Retina (tissue), 1 donor: ENCODE measurements around the gene LGI1.
"Not testable (repeated sequence)": the region's sequence is repeated elsewhere in the genome, so short reads cannot be mapped to it uniquely, and the experiment has no call there.

ENCODE experiments used
- DNase-seq: peaks from one replicate; pipeline ENCODE4 v3.0.0-alpha.2; 2016

The LGI1 gene

DNA sequence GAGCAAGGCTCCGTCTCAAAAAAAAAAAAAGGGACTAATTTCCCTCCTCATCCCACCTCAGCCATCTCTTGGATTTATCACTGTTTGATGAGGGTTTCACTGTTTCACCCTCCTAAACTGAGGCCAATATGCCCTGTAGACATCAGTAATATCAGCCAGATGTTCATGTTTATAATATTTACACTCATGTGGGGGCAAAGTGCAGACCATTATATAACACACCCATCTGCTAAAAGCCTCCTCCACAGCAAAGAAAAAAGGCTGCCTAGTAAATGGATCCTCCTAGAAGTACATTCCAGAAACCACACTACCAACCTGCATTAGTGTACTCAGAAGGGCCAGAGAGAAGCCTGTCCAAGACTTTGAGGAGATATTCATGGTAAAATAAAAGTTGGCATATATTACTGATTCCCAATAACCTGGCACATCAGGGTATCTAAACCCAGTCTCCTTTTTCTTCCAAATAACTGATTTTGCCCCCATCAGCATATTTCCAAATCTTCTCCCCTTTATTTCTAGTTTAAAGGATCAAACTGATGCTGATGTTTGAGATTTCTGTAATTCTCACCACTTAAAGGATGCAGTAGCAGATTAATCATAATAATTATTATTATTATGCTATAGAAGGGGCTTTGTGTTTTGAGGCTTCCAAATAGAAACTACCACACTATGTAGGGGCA, 55.1 kb downstream of the LGI1 start:
- DNase-seq, result no peak

GRCh38 chr10:93813507-93814465, 56.0 kb downstream of the LGI1 start:
- DNase-seq, result no peak

DNA sequence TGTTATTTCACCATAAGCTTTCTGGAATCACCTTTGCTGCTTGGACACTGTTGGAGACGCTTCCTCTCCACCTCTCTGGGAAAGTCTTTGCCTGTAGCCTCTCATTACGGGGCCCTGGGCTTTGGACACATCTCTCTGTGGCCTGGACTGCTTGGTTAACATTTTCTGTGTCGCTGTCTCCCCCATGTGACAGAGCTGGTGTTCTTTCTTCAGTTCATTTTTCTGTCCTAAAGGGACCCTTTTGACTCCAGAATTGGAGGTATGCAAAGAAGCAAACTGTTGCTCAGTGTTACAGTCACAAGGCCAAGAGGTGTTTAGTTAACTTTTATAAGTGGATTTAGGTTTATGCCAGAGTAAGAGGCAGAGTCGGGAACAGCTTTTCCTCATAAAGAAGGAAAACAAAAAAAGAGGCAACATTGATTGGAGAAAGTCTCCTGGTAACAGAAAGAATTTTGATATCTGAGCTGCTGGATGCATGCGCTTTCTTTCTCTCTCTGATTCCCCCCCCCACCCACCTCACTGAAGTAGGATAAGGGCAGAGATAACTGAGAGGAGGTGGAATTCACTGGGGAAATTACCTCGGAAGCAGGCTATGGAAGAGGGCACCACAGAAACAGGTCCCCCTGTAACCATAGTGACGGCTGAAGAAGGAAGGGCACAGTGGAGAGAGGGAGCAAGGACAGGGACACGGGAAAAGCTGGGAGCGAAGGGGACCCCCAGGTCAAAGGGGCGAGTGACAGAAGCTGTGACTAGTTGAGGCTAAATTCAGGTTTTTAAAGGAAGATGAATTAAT, 57.8 kb downstream of the LGI1 start:
- peak; percentile 39 for DNase-seq

DNA sequence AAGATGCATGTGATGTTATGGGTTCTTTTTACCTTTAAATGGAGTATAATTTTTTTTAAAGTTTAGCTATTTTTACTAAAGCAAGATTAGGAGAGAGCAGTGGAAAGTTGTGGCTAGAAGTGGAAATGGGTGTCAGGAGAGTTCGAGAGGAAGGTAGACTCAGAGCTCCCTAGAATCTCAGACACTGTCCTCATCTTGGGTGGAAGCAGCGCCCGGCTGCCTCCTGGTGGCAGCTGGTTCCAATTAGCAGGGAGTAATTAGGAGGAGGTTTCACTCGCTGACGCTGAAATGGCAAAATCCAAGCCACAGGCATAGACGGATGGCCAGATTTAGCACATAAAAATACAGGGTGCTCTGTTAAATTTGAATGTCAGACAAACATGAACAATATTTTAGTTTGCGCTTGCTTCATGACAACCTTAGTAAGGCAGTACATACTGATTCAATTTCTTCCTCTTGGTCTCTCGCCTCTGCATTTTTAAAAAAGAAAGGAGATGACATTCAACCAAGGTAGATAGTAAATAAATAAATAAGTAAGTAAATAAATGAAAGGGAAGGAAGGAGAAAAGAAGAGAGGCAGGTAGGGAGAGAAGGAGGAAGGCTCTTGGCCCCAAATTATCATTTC, 58.5 kb downstream of the LGI1 start:
- DNase-seq, result peak; percentile 72

GRCh38 chr10:93818086-93818485, 60.4 kb downstream of the LGI1 start:
- DNase-seq, result no peak

DNA sequence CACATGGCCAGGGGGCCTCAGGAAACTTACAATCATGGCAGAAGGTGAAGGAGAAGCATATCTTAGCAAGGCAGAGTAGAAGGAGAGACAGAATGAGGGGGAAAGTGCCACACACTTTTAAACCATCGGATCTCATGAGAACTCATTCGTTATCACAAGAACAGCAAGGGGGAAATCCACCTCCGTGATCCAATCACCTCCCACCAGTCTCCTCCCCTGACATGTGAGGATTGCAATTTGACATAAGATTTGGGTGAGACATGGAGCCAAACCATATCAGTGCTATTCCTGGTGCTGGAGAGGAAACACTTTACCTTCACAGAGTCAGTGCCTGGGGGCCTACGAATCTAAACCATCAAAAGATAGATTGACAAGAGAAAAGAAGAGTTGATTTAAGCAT, 61.8 kb downstream of the LGI1 start:
- DNase-seq, result no peak

DNA sequence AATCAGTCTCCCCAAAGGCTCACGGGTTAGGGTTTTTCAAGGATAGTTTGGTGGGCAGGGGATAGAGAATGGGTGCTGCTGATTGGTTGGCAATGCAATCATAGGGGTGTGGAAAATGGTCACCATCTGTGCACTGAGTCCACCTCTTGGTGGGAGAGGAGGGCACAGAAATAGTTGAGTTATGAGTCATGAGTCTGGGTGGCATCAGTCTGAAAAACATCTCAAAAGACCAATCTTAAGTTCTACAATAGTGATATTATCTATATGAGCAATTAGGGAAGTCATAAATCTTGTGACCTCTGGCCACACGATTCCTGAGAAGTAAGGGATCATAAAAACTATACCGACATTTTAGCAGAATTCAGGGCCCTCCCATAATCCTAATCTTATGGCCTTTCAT, 62.7 kb downstream of the LGI1 start:
- DNase-seq, result no peak

DNA sequence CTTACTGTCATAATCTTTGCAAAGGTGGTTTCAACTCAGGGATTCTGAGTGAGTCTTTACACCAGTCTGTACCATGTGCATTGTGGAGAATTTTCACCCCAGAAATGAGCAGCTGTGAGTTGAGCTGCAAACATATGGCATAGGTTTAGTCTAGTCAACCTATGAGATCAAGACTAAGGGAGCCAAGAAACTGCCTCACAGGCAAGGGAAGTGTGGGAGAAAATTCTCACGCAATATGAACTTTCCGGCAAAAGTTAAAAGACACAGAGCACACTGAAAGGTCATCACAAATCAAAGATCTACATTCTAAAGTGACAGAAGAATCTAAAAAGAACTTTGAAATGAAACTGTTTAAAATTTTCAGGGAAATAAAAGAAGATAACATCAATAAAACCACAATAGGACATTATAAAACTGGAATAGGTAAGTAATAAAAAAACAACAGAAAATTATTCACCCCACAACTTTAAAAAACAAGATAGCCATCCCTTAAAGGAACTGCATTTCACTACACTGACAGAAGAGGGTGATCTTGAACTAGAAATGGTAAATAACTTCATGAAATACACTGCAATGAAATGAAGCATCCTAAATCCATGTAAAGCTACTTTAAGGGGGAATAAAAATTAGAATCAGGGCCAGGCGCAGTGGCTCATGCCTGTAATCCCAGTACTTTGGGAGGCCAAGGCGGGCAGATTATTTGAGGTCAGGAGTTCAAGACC, 63.5 kb downstream of the LGI1 start:
- no peak for DNase-seq

GRCh38 chr10:93826355-93826754, 68.6 kb downstream of the LGI1 start:
- DNase-seq, result peak; percentile 34

DNA sequence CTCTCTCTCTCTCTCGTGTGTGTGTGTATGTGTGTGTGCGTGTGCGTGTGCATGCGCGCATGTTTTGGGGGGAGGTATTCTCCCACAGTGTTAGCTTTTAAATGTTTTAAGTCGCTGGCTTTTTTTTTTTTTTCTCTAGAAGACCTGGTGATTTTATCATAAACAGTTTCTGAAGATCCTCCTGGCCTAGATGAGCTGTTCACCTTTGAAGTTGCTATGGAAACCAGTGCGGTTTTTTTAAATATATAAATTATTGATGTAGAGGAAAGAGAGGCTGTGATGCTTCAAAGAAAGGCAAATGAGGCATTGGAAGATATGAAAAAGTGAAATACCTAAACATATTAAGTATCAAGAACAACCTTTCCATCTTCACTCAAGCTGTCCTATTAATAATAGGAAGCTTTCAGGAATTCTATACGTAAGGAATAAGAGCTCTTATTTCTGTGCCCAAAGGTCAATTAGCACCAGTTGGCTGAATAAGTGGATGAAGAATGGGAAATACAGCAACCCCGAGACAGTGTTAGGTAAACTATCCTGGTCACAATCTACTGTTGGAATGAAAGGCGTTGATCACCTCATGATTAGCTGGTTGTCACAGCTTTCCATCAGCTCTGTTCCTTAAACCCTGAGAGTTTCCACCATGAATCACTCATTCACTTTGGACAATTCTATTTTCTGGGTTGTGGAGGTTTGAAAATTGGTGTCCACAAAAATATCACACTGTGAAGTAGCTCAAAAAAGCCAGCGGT, 69.5 kb downstream of the LGI1 start:
- DNase-seq, result peak; percentile 47

GRCh38 chr10:93831065-93831464, 73.3 kb downstream of the LGI1 start:
- not testable (repeated sequence) for DNase-seq

GRCh38 chr10:93835770-93836169, 78.0 kb downstream of the LGI1 start:
- DNase-seq, result no peak

GRCh38 chr10:93837822-93838221, 80.1 kb downstream of the LGI1 start:
- no peak for DNase-seq

GRCh38 chr10:93838278-93838677, 80.5 kb downstream of the LGI1 start:
- DNase-seq, result no peak

GRCh38 chr10:93841961-93842360, 84.2 kb downstream of the LGI1 start:
- DNase-seq, result no peak

DNA sequence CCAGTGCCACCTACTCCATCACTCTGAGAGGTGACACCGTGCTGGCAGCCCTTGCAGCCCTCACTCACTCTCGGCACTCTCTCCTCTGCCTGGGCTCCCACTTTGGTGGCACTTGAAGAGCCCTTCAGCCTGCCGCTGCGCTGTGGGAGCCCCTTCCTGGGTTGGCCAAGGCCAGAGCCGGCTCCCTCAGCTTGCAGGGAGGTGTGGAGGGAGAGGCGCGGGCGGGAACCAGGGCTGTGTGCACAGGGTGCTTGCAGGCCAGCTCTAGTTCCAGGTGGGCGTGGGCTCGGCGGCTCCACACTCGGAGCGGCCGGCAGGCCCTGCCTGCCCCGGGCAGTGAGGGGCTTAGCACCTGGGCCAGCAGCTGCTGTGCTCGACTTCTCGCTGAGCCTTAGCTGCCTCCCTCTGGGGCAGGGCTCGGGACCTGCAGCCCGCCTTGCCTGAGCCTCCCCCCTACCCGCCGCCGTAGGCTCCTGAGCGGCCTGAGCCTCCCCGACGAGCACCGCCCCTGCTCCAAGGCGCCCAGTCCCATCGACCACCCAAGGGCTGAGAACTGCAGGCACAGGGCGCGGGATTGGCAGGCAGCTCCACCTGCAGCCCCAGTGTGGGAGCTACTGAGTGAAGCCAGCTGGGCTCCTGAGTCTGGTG, 87.4 kb downstream of the LGI1 start:
- no peak for DNase-seq
